ENCODE data around the gene TMPRSS6.

TMPRSS6 gene

DNA sequence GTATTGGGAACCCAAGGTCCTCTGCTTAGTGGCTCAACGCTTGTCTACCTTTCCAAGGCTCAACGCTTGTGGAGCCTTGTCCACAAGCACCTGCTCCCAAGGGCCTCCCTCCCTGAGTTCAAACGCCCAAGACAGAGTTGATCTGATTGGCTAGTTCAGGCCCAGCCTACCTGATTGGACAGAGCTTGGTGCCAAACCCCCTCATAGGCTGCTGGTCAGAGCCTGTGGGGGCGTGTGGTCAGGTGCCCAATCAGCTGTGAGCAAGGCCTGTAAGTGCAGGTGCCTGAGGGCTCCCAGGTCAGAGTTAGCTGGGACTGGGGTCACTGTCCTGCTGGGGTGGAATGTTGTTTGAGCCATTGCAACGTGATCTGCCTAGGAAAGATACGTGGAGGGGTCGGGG, 16.9 kb upstream of the TMPRSS6 start:
- no peak overlapping the region for H3K4me3 ChIP-seq (ENCODE audit: low read depth in 1 of 2, low read length in 1 of 2)
- no peak overlapping the region for H3K27ac ChIP-seq
- H3K27me3 ChIP-seq: peaks cover 8% of the 10 kb centered on the region
- TF ChIP-seq, protein P1, sequence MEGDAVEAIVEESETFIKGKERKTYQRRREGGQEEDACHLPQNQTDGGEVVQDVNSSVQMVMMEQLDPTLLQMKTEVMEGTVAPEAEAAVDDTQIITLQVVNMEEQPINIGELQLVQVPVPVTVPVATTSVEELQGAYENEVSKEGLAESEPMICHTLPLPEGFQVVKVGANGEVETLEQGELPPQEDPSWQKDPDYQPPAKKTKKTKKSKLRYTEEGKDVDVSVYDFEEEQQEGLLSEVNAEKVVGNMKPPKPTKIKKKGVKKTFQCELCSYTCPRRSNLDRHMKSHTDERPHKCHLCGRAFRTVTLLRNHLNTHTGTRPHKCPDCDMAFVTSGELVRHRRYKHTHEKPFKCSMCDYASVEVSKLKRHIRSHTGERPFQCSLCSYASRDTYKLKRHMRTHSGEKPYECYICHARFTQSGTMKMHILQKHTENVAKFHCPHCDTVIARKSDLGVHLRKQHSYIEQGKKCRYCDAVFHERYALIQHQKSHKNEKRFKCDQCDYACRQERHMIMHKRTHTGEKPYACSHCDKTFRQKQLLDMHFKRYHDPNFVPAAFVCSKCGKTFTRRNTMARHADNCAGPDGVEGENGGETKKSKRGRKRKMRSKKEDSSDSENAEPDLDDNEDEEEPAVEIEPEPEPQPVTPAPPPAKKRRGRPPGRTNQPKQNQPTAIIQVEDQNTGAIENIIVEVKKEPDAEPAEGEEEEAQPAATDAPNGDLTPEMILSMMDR (IDR thresholded peaks at IDR 0.05): no peak
- H3K9me3 ChIP-seq: no peaks in the 10 kb centered on the region
- no peaks in the 10 kb centered on the region for H3K4me1 ChIP-seq (ENCODE audit: control insufficient read depth in 1 of 2, insufficient read depth in 1 of 2, low read depth in 1 of 2, low read length in 1 of 2)
- H3K36me3 ChIP-seq: no peaks in the 10 kb centered on the region

DNA sequence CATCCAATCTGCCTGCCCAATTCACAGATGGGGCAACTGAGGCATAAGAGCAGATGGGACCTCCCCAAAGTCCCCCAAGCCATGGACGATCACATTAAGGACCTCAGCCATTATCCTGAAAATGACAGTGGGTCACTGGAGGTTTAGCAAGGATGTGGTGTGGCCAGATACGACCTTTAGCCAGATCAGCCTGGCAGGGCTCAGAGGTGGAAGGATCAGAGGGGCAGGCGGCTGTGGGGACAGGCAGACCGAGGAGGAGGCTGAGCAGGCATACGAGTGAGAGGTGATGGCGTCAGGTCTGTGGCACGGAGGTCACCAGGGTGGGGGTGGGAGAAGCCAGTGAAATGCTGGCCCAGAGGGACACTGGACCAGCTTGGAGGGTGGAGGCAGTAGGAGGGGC, 14.1 kb upstream of the TMPRSS6 start:
- no peak overlapping the region for H3K27ac ChIP-seq
- no peaks in the 10 kb centered on the region for H3K4me1 ChIP-seq (ENCODE audit: control insufficient read depth in 1 of 2, insufficient read depth in 1 of 2, low read depth in 1 of 2, low read length in 1 of 2)

DNA sequence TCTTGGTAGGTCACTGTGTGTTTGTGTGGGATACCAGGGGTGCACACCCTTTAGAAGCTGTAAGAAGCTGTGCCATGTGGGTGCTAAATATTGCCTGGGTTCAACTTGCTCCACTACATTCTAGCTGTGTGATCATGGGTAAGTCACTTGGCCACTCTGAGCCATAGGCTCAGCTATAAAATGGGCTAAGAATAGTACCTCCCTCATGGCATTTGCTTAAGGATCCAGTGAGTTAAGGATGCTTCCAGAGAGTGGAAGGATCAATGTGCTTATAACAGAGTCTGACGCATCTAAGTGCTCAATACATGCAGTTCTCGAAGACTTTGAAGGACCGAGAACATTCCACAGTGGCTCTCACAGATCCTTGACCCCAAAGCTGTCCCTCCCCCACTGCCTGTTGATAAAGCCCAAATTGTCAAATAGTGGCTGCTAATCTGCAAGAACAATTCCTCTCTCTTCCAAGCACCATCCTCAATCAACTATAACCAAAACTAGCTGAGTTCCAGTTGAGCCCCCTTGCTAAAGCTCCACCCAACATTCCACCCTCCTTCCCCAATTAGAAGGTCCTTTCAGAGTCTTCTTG, 13.2 kb upstream of the TMPRSS6 start:
- H3K4me3 ChIP-seq (ENCODE audit: low read depth in 1 of 2, low read length in 1 of 2): no peak overlapping the region
- no peaks in the 10 kb centered on the region for H3K36me3 ChIP-seq
- H3K27me3 ChIP-seq: peaks cover 8% of the 10 kb centered on the region
- TF ChIP-seq, protein P1 (IDR thresholded peaks at IDR 0.05): no peak
- H3K4me1 ChIP-seq (ENCODE audit: control insufficient read depth in 1 of 2, insufficient read depth in 1 of 2, low read depth in 1 of 2, low read length in 1 of 2): no peaks in the 10 kb centered on the region
- H3K27ac ChIP-seq: no peak overlapping the region
- H3K9me3 ChIP-seq: no peaks in the 10 kb centered on the region

More for the DNA sequence above, 14.1 kb upstream of the TMPRSS6 start:
- H3K27me3 ChIP-seq: peaks cover 8% of the 10 kb centered on the region
- H3K9me3 ChIP-seq: no peaks in the 10 kb centered on the region
- H3K36me3 ChIP-seq: no peaks in the 10 kb centered on the region
- no peak overlapping the region for H3K4me3 ChIP-seq (ENCODE audit: low read depth in 1 of 2, low read length in 1 of 2)
- TF ChIP-seq, protein P1 (IDR thresholded peaks at IDR 0.05): no peak

DNA sequence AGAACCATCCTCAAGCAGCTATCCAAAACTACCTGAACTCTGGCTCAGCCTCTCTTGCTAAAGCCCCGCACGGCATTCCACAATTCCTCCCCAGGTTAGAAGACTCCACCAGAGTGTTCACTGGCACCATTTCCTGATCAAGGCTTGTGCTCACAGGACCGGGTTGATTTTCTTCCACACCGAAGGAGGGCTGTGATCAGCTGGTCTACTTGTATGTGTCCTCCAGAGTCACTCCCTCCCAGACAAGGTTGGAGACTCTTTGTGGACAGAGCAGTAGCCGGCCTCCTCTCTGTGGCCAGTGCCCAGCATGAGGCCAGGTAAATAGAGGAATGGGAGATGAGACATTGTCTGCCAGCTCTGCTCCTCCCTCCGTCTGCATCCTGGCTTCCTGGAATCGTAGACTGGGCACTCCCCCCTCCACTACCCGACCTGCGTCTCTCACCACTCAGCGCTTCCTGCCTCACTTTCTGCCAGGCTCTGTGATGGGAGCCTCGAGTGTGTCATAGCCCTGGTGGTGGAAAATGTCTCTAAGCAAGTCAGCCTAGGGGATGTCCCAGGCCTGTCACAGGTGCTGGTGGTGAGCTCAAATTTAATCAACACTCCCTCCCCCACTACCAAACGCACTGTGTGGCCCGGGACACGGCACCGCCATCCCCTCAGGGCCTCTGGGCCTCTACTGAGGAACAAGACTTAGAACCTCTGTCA, 12.5 kb upstream of the TMPRSS6 start:
- no peak overlapping the region for H3K4me3 ChIP-seq (ENCODE audit: low read depth in 1 of 2, low read length in 1 of 2)
- H3K27me3 ChIP-seq: peaks cover 8% of the 10 kb centered on the region
- H3K27ac ChIP-seq: no peak overlapping the region
- no peaks in the 10 kb centered on the region for H3K4me1 ChIP-seq (ENCODE audit: control insufficient read depth in 1 of 2, insufficient read depth in 1 of 2, low read depth in 1 of 2, low read length in 1 of 2)
- no peaks in the 10 kb centered on the region for H3K36me3 ChIP-seq
- no peaks in the 10 kb centered on the region for H3K9me3 ChIP-seq
- TF ChIP-seq, protein P1 (IDR thresholded peaks at IDR 0.05): no peak

DNA sequence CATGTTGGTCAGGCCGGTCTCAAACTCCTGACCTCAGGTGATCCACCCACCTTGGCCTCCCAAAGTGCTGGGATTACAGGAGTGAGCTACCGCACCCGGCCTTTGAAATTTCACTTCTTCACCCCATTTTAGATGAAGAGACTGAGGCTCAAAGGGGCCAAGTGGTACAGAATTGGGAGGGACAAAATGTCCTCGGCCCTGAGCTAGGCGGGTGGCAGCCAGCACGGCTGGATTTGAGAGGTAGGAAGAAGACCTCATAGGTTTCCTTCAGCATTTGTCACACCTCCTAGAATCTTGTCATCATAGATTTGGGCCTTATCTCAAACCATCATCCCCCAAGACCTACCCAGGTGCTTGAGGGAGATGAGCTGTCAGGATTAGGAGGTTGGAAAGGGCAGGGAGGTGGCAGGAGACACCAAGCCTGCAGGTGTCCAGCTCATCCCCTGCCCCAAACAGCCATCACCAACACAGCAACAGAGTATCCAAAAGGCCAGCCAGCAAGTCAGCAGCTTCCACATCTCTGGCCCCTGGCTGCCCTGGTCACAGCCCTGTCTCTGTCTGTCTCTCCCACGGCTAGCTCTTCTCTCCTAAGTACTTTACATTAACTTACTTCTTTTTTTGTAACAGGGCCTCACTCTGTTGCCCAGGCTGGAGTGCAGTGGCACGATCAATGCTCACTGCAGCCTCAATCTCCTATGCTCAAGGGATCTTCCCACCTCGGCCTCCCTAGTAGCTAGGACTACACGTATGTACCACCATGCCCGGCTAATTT, 11.2 kb upstream of the TMPRSS6 start:
- H3K27me3 ChIP-seq: peaks cover 8% of the 10 kb centered on the region
- no peaks in the 10 kb centered on the region for H3K36me3 ChIP-seq
- no peak overlapping the region for H3K27ac ChIP-seq
- no peaks in the 10 kb centered on the region for H3K4me1 ChIP-seq (ENCODE audit: control insufficient read depth in 1 of 2, insufficient read depth in 1 of 2, low read depth in 1 of 2, low read length in 1 of 2)
- H3K9me3 ChIP-seq: no peaks in the 10 kb centered on the region
- no peak overlapping the region for H3K4me3 ChIP-seq (ENCODE audit: low read depth in 1 of 2, low read length in 1 of 2)
- TF ChIP-seq, protein P1 (IDR thresholded peaks at IDR 0.05): no peak
